ENCODE results near the gene TPR. TPM values are rescaled to one million over a fixed set of nuclear protein-coding genes. Genes with fewer than 3 reads are reported as not detected.

The TPR gene
- total RNA-seq, 1 donor from 2014 or later, result 101 TPM

DNA sequence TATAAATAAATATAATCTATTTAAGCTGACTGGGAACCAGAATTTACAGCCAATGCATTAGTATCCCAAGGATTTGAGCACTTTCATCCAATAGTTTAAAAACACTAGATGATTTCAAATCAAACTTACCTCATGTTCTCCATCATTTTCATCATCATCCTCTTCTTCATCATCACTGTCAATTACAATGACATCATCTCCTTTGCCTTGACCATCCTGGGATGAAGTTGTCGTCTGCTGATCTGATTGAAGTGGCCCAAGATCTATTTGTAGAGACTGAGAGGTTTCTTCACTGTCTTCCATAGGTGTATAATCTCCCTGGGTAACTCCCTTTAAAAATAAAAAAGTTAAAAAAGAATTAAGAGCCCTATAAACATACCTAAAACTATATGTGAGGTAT is 47.7 kb downstream of the TPR start:
- no peak for DNase-seq

DNA sequence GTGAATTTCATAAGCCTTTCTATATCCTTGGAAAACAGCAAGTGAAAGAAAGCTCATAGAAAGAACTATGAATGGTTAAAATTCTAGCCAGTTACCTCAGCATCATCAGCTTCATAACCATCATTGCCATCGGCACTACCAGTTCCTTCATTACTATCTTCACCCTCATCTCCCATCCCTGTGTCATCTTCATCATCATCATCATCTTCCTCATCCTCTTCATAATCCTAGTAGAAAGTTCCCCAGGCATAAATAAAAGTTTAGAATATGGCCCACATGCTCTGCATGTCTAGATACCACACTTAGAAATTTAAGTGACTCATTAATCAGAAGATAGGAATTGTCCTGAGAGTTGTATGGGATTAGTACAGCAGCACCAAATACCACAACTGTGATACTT is 49.0 kb downstream of the TPR start:
- DNase-seq, result no peak

DNA sequence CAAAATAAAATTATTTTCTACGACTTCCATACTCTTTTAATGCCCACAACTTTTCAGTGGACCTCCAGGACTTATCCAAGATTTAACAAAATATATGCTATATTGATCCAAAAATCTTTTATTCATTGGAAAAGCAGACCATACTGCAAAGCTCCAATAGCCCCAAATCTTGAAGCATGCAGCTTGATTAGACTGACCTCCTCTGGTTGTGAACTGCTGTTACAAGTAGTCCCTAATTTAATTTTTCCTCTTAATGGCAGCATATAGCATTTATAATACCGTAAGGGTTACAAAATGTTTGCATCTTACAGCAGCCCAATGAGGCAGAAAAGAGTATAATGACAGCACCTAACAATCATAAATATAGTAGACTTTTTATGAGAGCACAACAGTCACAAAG is 49.8 kb downstream of the TPR start:
- no peak for DNase-seq

DNA sequence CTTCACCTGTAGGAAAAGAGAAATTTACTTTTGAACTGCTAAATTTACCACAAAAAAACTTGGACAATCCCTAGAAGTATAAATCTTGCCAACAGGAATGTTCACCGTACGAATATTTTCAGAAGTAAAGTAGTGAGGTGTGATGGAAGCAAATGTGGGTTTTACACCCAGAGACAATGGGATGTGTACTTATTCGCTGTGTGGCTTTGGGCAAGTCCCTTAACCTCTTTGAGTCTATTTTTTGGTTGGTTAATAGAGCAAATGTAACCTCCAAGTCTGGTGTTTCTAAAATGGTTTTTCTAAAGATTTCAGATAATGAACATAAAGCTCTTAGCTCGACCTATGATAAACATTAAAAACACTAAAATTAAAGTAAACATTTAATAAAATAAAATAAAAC is 51.2 kb downstream of the TPR start:
- DNase-seq, result no peak

DNA sequence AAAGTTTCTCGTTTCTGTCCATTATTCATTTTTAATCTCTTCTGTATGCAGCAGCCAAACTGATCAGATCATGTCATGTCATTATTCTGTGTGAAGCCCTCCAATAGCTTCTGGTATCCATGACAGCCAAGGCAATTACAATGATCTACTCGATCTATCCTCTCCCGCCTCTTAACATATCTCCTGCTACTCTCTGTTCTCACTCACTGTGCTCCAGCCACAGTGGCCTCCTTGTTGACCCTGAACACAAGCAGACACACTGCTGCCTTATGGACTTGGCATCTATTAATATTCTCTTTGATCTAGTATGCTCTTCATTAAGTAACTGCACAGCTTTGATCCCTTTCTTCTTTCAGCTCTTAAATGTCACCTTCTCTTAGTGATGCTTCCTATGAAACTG is 59.5 kb downstream of the TPR start:
- no peak for DNase-seq

DNA sequence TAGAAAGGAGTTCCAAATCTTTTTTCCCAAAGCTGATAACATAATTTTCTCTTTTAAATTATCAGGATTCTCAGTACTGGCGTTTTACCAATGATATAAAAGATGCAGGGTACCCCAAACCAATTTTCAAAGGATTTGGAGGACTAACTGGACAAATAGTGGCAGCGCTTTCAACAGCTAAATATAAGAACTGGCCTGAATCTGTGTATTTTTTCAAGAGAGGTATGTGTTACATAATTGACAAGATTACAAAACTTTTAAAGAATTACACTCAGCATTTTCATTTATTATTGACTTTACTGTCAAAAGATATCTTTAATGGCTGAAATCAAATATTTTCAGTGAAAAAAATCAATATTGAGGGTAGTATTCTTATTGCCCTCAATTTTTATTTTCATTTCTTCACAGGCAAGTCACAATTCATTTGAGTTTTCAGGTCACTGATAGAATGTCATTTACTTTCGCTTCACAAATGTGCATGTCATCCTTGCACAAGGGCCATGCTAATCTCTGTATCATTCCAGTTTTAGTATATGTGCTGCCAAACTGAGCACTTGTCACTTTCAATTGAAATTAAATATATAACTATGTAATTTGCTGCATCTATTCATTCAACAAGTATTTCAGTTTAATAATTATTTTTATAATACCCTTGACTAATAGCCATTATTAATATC is 63.5 kb downstream of the TPR start:
- DNase-seq, result no peak

DNA sequence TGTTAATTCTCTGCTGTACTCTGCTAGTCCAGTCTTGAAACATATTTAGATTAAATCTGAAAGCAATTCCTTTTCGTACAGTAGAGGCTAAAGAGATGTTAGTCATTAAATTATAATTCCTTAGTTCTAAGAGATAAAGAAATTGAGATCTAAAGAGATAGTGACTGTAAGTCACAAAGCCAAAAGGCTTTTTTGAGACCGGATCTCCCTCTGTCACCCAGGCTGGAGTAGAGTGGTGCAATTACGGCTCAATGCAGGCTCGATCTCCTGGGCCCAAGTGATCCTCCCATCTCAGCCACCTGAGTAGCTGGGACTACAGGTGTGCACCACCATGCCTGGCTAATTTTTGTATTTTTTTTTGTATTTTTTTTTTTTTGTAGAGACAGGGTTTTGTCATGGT is 64.7 kb downstream of the TPR start:
- no peak for DNase-seq

DNA sequence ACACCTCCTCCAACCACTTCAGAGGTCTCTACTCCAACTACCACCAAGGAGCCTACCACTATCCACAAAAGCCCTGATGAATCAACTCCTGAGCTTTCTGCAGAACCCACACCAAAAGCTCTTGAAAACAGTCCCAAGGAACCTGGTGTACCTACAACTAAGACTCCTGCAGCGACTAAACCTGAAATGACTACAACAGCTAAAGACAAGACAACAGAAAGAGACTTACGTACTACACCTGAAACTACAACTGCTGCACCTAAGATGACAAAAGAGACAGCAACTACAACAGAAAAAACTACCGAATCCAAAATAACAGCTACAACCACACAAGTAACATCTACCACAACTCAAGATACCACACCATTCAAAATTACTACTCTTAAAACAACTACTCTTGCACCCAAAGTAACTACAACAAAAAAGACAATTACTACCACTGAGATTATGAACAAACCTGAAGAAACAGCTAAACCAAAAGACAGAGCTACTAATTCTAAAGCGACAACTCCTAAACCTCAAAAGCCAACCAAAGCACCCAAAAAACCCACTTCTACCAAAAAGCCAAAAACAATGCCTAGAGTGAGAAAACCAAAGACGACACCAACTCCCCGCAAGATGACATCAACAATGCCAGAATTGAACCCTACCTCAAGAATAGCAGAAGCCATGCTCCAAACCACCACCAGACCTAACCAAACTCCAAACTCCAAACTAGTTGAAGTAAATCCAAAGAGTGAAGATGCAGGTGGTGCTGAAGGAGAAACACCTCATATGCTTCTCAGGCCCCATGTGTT is 66.6 kb downstream of the TPR start:
- DNase-seq, result no peak

DNA sequence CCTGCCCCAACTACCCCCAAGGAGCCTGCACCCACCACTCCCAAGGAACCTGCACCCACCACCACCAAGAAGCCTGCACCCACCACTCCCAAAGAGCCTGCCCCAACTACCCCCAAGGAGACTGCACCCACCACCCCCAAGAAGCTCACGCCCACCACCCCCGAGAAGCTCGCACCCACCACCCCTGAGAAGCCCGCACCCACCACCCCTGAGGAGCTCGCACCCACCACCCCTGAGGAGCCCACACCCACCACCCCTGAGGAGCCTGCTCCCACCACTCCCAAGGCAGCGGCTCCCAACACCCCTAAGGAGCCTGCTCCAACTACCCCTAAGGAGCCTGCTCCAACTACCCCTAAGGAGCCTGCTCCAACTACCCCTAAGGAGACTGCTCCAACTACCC is 67.6 kb downstream of the TPR start:
- no peak for DNase-seq

DNA sequence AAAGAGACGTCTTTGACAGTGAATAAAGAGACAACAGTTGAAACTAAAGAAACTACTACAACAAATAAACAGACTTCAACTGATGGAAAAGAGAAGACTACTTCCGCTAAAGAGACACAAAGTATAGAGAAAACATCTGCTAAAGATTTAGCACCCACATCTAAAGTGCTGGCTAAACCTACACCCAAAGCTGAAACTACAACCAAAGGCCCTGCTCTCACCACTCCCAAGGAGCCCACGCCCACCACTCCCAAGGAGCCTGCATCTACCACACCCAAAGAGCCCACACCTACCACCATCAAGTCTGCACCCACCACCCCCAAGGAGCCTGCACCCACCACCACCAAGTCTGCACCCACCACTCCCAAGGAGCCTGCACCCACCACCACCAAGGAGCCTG is 68.5 kb downstream of the TPR start:
- no peak for DNase-seq

DNA sequence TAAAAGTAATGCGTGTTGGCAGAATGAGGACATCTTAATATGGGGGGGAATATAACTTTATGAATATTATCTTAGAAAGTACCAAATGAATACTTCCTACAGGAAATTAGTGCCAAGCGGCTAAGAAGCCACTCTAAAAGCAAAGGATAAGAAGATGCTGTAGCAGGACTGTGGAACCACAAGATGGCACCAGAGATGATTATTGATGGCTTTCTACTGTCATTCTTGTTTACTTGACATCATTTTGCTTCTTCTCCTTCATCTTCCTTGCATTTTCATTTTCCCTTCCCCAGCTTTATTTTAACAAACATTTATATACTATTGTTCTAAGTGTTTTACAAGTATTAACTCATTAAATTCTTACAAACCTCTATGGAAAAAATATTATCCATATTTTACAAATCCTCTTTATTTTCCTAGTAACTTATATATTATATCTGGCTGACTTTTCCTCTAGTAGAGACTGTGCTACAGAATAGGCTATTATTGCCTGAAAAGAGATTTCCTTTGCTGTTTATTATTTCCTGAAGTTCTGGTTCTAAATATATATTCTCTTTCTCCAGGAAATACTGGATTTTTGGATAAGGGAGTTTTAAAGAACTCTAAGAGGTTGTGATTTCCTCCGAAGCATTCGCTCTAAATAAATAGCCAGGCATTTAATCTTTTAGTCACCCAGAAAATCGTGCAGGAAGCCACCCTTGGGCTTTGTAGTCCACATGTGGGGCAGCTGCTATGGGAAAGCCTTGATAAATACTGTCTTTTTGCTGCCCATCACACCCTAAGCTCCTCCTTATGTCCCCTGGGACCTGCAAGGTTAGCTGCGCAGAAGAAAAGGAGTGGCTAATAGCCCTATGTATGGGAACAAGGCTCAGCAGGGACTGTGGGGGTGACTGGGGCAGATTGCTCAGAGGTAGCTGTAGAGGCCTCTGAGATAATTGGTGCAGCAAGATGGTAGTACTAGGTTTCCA is 69.8 kb downstream of the TPR start:
- DNase-seq, result peak; percentile 11

DNA sequence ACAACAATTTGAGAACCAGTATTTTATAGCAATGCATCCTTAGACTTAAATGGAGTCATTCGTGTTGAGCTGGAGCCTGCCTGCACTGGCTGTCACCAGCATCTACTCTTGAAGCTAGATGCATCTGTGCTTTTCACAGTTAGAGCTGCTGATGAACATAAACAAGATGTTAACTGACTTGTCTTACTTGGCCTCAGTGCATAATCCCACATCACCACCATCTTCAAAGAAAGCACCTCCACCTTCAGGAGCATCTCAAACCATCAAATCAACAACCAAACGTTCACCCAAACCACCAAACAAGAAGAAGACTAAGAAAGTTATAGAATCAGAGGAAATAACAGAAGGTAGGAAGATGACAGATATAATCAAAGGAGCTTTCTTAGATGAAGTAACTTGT is 71.1 kb downstream of the TPR start:
- DNase-seq, result no peak

DNA sequence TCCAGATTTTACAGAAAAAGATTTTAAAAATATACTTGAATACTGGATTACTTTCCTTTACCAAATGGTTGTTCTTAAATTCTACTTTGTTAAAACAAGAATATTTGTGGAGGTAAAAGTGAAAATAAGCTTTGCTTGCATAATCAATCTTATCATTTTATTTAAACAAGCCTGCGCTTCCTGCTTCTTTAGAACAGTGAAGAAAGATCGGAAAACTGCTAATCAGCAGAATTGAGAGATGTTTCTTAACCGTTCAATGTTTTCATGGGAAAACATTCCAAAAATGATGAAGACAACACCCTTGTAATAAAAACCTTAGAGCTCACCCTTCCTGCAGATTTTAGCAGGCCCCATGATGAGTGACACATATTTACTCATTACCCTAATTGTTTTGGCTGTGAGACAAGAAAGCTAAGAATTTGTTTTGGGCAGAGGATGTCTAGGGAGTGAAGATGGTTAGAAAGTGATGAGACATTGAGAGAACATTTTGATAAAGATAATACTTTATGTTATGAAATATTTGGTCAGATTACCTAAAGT is 72.6 kb downstream of the TPR start:
- DNase-seq, result no peak

DNA sequence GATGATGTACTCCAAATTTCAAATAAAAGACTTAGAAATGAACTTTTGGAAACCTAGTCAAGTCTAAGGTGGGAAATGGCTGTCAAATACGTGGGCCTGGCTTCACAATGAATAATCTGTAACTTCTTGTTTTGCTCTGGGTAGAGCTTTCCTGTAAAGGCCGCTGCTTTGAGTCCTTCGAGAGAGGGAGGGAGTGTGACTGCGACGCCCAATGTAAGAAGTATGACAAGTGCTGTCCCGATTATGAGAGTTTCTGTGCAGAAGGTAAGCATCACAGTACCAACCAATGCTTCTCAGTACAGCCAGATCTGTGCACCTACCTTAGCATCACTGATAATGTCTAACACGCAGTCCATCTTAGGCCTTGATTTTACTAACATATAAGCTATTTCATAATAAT is 73.6 kb downstream of the TPR start:
- no peak for DNase-seq

DNA sequence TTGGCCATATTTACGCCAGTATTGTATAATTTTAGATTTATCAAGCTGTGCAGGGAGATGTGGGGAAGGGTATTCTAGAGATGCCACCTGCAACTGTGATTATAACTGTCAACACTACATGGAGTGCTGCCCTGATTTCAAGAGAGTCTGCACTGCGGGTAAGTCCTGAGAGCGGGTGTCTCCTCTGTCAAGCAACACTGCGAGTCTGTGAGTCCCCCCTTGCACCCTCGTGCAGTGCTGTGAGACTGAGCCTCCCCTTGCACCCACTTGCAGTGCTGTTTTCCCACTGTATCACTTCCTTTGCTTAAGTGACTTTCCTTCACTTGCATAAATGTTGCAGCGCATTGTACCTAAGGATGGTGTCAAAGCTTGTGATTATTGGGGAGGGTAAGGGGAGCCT is 75.0 kb downstream of the TPR start:
- DNase-seq, result no peak

DNA sequence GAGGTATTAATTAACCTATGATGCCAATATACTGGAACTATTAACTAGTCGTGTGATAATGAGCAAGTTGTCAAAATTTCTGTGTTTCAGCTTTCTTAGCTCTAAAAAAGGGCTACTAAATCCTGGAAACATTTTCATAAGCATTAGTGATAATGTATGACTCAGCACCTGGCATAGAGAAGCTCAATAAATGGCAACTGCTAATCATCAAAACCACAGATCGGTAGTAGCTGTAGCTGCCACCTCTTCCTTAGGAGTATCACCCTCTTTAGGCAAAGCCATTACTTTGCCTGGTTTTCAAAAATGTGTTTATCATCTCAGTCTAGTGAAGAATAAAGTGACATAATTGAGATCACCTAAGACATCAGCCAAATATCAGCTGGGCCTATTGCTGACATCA is 75.5 kb downstream of the TPR start:
- DNase-seq, result no peak

DNA sequence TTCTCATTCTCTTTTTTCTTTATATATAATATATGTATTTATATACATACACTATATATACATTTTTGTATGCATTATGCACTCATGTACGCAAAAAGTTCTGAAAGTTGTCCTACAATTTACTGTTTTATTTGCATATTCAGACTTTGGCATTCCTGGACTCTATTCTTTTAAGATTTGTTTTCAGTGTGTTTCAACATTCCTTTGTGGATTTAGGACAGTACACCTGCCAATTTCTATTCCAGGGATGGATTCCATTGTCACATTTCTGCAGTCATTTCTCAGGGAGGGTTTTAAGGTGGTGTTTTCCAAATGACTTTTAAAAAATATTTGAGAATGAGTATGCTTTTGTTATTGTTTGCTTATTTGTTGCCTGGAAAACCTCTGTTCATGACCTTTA is 76.2 kb downstream of the TPR start:
- DNase-seq, result no peak

DNA sequence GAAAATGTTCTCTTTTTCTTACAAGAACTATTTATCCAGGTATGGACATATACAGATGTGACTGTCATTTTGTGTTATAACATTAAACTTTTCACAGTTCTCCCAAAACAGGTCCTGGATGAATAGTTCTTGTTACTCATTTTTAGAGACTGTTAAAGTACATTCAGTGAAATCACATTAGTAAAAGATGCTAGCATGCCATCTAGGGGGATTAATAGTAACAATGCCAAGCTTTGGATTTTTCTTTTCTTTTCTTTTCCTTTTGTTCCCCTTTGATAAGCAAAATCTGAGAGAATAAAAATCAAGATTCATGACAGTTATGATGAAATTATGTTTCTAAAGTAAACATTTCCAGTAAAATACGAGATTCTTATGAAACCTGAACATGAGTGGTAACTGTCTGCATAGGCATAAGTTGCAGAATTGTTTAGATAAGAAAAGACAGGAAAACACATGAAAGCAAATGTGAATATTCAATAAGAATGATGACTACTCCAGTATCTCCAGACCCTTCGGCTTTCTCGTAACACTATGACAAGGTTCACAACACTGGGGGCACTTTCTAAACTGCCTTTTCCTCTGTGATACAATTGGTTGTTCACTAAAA is 77.5 kb downstream of the TPR start:
- no peak for DNase-seq

DNA sequence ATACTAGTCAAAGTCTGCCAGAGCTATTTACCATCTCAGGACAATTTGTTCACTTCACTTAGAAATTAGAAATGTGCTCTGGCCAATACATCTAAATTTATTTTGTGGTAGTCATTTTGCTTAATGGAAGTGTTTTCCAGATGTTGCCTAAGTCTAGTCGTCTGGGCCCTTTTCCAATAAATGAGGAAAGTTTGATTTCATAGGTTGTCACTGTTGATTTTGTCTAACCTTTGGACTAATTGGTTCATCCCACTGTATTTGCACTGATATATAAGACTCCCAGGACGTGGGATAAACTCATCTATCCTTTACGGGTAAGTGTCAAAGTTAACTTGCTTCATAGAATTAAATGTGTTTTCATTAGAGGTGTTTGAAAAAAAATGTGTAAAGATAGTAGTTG is 79.1 kb downstream of the TPR start, which contains the start of gene PRG4:
PRG4 (plus strand) TSS at position 300 of the 400 bp plus-strand sequence.
- peak; percentile 2 for DNase-seq

DNA sequence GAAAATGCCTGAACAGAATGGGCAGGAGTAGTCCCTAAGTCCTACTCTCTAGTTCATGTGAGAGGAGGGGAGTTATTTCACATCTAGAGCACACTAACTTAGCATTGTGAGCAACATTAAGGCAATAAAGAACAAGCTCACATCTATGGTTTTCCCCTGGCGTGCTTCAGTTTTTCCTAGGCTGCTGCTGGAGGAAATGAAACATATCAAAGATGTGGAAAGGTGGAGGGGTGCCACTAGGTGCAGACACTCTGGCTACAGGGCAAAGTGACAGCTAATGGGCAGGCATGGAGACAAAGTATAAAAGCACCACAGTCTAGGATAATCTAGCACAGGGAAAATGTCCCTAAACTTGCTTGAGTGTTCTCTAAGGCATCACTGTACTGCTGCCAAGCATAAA is 82.2 kb downstream of the TPR start:
- DNase-seq, result no peak

DNA sequence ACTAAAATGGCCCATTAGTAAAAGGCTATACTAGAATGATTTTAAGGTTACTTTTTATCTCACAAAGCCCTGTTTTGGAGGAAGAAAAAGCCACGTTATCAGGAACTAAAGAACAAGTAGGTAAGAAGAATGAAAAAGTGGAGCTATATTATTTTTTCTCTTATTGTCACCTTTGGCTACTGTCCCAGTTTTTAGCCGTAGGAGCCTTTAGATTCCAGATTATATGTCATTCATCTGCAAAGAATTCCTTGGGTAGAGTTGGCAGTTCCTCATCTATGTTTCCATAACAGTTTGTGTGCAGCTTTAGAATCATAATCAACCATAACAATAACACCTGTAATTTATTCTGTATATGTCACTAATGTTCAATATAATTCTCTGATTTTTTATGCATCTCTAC is 83.8 kb downstream of the TPR start:
- no peak for DNase-seq

DNA sequence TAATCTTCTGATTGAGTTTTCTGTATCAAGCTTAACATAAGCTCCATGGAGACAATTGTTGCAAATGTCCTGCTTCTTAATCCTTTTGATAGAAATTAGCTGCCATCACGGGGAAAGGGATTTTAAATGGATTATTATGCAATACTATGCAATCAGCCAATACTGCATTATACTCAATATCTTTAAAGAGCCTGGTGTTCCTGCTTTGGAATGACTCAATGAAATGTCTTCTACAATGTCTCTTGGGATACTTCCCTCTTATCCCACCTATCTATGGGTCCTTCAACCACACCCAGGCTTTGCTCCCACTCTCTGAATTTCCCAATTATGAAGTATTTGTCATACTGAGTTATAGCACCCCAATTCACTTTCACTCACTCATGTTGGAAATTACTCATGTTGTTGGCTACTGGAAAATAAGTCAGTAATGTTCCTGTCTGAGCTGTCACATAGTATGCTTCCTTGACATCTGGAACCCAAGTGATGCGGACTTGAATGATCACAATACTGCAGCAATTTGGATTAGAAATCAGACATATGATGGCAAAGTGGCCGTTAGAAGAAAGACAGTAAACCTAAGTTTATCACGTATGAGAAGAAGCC is 85.0 kb downstream of the TPR start:
- DNase-seq, result no peak

Data from tongue (tissue), 2 donors.